K562 (cell line): ENCODE measurements around the gene RREB1. TPM values are rescaled to one million over a fixed set of nuclear protein-coding genes. Genes with fewer than 3 reads are reported as not detected.

ENCODE experiments used
- FOXP1 ChIP-seq: sonication (generic); formaldehyde crosslinking; IDR thresholded peaks from 2 replicates; pipeline ENCODE4 v1.8.0; 2022; ENCODE audit warnings: mild to moderate bottlenecking, missing genetic modification reagents
- IRF2 ChIP-seq: sonication (generic); formaldehyde crosslinking; IDR thresholded peaks from 2 replicates; pipeline ENCODE4 v1.8.1; 2022; ENCODE audit warnings: mild to moderate bottlenecking, missing genetic modification reagents
- MTA2 ChIP-seq: fragments of 450-650 bp; IDR thresholded peaks from 2 replicates; pipeline ENCODE4 v1.6.1; 2016; ENCODE audit warnings: low read depth
- MYNN ChIP-seq, 2 experiments: sonication (generic); formaldehyde crosslinking in 1 of 2; IDR thresholded peaks; 2 replicates each; pipeline versions ENCODE4 v1.5.0 to v1.6.1; 2016 to 2020; ENCODE audit warnings: antibody characterized with exemption in 1 of 2, missing genetic modification reagents in 1 of 2
- NFE2 ChIP-seq: IDR thresholded peaks from 2 replicates; pipeline ENCODE4 v1.6.1; 2014; ENCODE audit warnings: antibody characterized with exemption, low read depth
- PHF21A ChIP-seq: fragments of 450-650 bp; IDR thresholded peaks from 2 replicates; pipeline ENCODE4 v1.6.1; 2017; ENCODE audit warnings: low read depth, borderline replicate concordance
- PHTF2 ChIP-seq: fragments of 250-450 bp; sonication (Bioruptor Pico); IDR thresholded peaks from 2 replicates; pipeline ENCODE4 v1.5.0; 2021; ENCODE audit warnings: mild to moderate bottlenecking
- PTRF ChIP-seq: fragments of 450-650 bp; IDR thresholded peaks from 2 replicates; pipeline ENCODE4 v1.6.1; 2016; ENCODE audit warnings: mild to moderate bottlenecking, missing genetic modification characterization, missing compliant biosample characterization
- TCF7L2 ChIP-seq: fragments of 150-350 bp; IDR thresholded peaks from 2 replicates; pipeline ENCODE4 v1.6.1; 2016; ENCODE audit warnings: low read depth, mild to moderate bottlenecking, low read length, moderate library complexity
- TOE1 ChIP-seq, 2 experiments: fragments of 450-650 bp in 1 of 2; sonication (generic) in 1 of 2; formaldehyde crosslinking in 1 of 2; IDR thresholded peaks; 2 replicates each; pipeline versions ENCODE4 v1.7.1 to v1.8.0; 2016 to 2022; ENCODE audit warnings: borderline replicate concordance in 2 of 2, mild to moderate bottlenecking in 2 of 2, antibody characterized with exemption in 1 of 2, inconsistent platforms in 1 of 2, low read depth in 1 of 2, missing genetic modification reagents in 1 of 2, moderate library complexity in 1 of 2
- ZFX ChIP-seq: sonication (generic); formaldehyde crosslinking; IDR thresholded peaks from 2 replicates; pipeline ENCODE4 v1.8.0; 2022; ENCODE audit warnings: mild to moderate bottlenecking, missing genetic modification reagents, moderate library complexity
- polyA plus RNA-seq, 8 experiments: library from polyadenylated mRNA; depleted of rRNA in 4 of 8; stranded (reverse) in 5 of 8; unstranded in 3 of 8; fragments of >200 nt; fragmentation: Nextera tagmentation in 2 of 8; fragmentation: Illumina TruSeq in 1 of 8; extraction: Ambion mirVana in 2 of 8; extraction: Trizol in 1 of 8; gene quantifications; 2 replicates each; pipeline versions ENCODE4 v1.2.1 to v1.2.3, GENCODE V29; 2011 to 2014; ENCODE audit warnings: inconsistent platforms in 1 of 8, missing spikeins in 1 of 8
- total RNA-seq, 7 experiments: library from RNA; depleted of rRNA in 6 of 7; stranded (reverse); fragments of >200 nt in 6 of 7; fragmentation: Illumina TruSeq in 2 of 7; extraction: Trizol in 2 of 7; gene quantifications; 2 replicates each; pipeline versions ENCODE4 v1.2.1 to v1.2.3, GENCODE V29; 2011 to 2021; ENCODE audit warnings: low replicate concordance in 1 of 7
- TF ChIP-seq, protein P1 (sequence below): fragments of 250-450 bp; sonication (Bioruptor Pico); IDR thresholded peaks from 2 replicates; pipeline ENCODE4 v1.5.0; 2021; ENCODE audit warnings: mild to moderate bottlenecking, moderate library complexity
- TF ChIP-seq, protein P2 (sequence below), 2 experiments: fragments of 450-650 bp in 1 of 2; IDR thresholded peaks; 2 replicates each; pipeline ENCODE4 v1.6.1; 2011 to 2017; ENCODE audit warnings: low read depth in 2 of 2, antibody characterized with exemption in 1 of 2, borderline replicate concordance in 1 of 2, low read length in 1 of 2, mild to moderate bottlenecking in 1 of 2, mixed read lengths in 1 of 2; ENCODE audit not compliant: control insufficient read depth in 1 of 2
- TF ChIP-seq, protein P3 (sequence below): fragments of 450-650 bp; IDR thresholded peaks from 2 replicates; pipeline ENCODE4 v1.6.1; 2016; ENCODE audit warnings: borderline replicate concordance
- TF ChIP-seq, protein P4 (sequence below): sonication (generic); formaldehyde crosslinking; IDR thresholded peaks from 2 replicates; pipeline ENCODE4 v1.8.0; 2022; ENCODE audit warnings: mild to moderate bottlenecking, low read depth, missing genetic modification reagents
- TF ChIP-seq, protein P5 (sequence below): sonication (generic); formaldehyde crosslinking; IDR thresholded peaks from 2 replicates; pipeline ENCODE4 v1.9.0; 2022; ENCODE audit warnings: mild to moderate bottlenecking, missing genetic modification reagents

RREB1 gene
- total and polyA plus RNA-seq, 9 of the 15 experiments (the other 6 are each of a cell fraction or from before 2014, with no cell fraction given), result 3.3 to 64.2 (median 19.3) TPM

DNA sequence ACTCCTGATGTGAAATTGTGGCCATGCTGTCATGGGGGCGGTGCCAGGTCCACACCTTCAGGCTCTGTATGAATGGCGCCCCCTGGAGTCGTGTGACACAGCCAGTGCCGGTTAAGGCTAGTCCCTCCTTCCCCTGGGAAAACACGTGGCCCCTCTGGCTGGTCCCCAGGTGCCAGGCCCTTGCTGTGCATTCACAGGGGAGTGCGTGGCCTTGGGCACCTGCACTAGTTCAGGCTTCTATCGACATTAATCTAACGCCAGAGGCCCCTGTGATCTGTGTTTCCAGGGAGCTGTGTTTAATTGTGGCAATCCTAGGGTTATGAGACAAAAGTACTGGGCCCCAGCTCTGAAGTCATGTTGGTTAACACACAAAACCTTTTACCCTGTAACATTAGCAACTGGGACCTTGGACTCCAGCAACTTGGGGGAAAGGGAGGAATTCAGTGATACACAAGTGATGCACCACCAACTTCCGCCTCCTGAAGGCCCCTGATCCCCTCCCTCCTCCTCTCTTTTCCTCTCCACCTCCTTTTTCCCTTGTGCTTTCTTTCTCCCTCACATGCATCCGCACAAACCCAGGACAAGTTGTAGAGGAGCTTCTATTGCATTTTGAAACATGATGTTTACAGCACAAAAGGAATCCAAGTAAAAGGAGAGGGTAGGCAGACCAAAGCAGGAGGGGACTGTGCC is 131.3 kb downstream of the RREB1 start (continued):
- TF ChIP-seq, protein P1, sequence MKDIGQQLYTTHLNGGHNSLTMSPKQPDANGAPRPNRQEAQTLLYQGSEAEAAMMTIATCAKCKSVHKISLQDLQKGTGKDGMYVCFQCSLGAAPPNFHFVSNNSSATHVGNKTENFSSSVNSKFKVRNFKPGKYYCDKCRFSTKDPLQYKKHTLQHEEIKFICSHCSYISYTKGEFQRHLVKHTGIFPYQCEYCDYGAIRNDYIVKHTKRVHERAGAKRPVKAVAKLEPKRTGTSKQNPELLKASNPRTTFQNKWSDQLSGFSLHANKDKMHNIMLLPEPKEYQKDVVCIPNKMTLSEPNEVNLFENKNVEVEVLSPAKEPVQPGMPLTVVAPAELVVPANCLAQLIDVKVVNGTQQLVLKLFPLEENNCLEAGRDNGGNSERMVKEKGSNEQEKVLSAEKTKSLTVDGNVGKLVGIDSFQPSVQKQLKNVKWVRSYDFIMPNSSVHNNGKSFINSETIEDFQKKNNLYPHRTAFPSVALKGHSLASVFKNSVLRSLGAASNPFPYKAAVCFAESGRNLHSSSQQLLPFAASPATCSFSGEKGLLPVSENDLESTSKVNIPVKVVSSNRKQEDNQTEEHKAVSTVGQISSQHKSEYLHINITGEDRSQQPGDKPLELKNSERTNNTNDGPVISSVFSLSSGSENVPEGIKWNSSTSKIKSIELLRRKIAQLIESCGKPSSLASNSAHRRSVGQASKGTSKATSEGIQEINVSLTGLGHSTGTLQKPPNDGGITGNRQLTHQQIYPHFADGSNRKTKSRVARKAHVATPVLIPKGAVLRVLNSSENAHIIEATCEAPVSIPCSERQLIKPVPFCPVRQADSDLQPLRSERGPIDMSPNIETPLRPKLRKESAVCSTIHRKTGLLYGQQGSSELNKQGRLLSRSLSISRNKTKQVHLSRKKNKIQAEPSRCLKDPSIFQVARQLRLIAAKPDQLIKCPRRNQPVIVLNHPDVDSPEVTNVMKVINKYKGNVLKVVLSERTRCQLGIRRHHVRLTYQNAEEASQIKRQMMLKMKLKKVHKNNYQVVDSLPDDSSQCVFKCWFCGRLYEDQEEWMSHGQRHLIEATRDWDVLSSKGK (CRISPR knock-in tag), result no peak
- TF ChIP-seq IRF2 (CRISPR knock-in tag) (no peak), NFE2 (no peak), TOE1 (IDR thresholded peaks at IDR 0.05; ENCODE audit: borderline replicate concordance) (peak; percentile 53; the same call in 1 of the 2 replicates), TOE1 (CRISPR knock-in tag; IDR thresholded peaks at IDR 0.05; ENCODE audit: borderline replicate concordance, low read depth) (no peak), TCF7L2 (no peak), PHTF2 (CRISPR knock-in tag) (no peak), MTA2 (no peak), MYNN (IDR thresholded peaks at IDR 0.05) (peak; percentile 71; the same call in 1 of the 2 replicates), MYNN (CRISPR knock-in tag; IDR thresholded peaks at IDR 0.05) (no peak), PTRF (tag) (no peak), ZFX (CRISPR knock-in tag) (no peak), FOXP1 (CRISPR knock-in tag) (no peak), PHF21A (no peak)
- TF ChIP-seq, protein P2, sequence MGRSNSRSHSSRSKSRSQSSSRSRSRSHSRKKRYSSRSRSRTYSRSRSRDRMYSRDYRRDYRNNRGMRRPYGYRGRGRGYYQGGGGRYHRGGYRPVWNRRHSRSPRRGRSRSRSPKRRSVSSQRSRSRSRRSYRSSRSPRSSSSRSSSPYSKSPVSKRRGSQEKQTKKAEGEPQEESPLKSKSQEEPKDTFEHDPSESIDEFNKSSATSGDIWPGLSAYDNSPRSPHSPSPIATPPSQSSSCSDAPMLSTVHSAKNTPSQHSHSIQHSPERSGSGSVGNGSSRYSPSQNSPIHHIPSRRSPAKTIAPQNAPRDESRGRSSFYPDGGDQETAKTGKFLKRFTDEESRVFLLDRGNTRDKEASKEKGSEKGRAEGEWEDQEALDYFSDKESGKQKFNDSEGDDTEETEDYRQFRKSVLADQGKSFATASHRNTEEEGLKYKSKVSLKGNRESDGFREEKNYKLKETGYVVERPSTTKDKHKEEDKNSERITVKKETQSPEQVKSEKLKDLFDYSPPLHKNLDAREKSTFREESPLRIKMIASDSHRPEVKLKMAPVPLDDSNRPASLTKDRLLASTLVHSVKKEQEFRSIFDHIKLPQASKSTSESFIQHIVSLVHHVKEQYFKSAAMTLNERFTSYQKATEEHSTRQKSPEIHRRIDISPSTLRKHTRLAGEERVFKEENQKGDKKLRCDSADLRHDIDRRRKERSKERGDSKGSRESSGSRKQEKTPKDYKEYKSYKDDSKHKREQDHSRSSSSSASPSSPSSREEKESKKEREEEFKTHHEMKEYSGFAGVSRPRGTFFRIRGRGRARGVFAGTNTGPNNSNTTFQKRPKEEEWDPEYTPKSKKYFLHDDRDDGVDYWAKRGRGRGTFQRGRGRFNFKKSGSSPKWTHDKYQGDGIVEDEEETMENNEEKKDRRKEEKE (IDR thresholded peaks at IDR 0.05; ENCODE audit: borderline replicate concordance in 1 of 2, control insufficient read depth in 1 of 2, low read depth in 2 of 2, low read length in 1 of 2), result no peak
- TF ChIP-seq, protein P3, sequence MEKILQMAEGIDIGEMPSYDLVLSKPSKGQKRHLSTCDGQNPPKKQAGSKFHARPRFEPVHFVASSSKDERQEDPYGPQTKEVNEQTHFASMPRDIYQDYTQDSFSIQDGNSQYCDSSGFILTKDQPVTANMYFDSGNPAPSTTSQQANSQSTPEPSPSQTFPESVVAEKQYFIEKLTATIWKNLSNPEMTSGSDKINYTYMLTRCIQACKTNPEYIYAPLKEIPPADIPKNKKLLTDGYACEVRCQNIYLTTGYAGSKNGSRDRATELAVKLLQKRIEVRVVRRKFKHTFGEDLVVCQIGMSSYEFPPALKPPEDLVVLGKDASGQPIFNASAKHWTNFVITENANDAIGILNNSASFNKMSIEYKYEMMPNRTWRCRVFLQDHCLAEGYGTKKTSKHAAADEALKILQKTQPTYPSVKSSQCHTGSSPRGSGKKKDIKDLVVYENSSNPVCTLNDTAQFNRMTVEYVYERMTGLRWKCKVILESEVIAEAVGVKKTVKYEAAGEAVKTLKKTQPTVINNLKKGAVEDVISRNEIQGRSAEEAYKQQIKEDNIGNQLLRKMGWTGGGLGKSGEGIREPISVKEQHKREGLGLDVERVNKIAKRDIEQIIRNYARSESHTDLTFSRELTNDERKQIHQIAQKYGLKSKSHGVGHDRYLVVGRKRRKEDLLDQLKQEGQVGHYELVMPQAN, result 0 out of 2 replicates have a peak, but pooled peaks have one; percentile 71
- TF ChIP-seq, protein P4, sequence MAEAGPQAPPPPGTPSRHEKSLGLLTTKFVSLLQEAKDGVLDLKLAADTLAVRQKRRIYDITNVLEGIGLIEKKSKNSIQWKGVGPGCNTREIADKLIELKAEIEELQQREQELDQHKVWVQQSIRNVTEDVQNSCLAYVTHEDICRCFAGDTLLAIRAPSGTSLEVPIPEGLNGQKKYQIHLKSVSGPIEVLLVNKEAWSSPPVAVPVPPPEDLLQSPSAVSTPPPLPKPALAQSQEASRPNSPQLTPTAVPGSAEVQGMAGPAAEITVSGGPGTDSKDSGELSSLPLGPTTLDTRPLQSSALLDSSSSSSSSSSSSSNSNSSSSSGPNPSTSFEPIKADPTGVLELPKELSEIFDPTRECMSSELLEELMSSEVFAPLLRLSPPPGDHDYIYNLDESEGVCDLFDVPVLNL, result no peak
- TF ChIP-seq, protein P5, sequence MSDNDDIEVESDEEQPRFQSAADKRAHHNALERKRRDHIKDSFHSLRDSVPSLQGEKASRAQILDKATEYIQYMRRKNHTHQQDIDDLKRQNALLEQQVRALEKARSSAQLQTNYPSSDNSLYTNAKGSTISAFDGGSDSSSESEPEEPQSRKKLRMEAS (CRISPR knock-in tag), result peak; percentile 95
